OCI-LY3 (cell line): ENCODE data around the gene TUBA4A.

Experiments
- EZH2phosphoT487 ChIP-seq: fragments of 200-600 bp; shearing (Covaris generic); IDR thresholded peaks from 2 replicates; pipeline ENCODE4 v1.6.1; 2018; ENCODE audit warnings: antibody characterized with exemption, mixed run types, low read depth
- TF ChIP-seq, protein P1 (sequence below): fragments of 200-600, 300-600 bp; sonication (generic); IDR thresholded peaks from 2 replicates; pipeline ENCODE4 v1.5.1; 2014; ENCODE audit warnings: antibody characterized with exemption, low read length, low read depth

DNA sequence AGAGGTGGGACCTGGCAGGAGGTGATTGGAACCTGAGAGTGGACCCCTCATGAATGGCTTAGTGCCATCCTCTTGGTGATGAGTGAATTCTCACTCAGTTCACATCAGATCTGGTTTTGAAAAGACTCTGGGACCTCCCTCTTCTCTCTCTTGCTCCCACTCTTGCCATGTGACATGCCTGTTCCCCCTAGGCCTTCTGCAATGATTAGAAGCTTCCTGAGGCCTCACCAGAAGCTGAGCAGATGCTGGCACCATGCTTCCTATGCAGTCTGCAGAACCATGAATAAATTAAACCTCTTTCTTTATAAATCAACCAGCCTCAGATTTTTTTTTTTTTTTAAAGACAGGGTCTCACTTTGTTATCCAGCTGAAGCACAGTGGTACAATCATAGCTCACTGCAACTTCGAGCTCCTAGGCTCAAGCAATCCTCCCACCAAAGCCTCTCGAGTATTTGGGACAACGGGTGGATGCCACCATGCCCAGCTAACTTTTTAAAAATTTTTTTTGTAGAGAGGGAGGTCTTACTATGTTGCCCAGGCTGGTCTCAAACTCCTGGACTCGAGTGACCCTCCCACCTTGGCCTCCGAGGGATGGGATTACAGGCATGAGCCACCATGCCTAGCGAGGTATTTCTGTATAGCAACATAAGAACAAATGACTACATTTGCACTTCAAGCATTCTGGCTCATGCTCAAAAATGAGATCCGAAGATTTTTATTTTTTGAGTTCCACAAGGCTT is 49.1 kb downstream of the TUBA4A start:
- TF ChIP-seq, protein P1, sequence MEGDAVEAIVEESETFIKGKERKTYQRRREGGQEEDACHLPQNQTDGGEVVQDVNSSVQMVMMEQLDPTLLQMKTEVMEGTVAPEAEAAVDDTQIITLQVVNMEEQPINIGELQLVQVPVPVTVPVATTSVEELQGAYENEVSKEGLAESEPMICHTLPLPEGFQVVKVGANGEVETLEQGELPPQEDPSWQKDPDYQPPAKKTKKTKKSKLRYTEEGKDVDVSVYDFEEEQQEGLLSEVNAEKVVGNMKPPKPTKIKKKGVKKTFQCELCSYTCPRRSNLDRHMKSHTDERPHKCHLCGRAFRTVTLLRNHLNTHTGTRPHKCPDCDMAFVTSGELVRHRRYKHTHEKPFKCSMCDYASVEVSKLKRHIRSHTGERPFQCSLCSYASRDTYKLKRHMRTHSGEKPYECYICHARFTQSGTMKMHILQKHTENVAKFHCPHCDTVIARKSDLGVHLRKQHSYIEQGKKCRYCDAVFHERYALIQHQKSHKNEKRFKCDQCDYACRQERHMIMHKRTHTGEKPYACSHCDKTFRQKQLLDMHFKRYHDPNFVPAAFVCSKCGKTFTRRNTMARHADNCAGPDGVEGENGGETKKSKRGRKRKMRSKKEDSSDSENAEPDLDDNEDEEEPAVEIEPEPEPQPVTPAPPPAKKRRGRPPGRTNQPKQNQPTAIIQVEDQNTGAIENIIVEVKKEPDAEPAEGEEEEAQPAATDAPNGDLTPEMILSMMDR = no peak
- TF ChIP-seq EZH2phosphoT487 = no peak
